C4-2B (cell line): Measurements from ENCODE around the gene ZNF398.

Experiments used
- CTCF ChIP-seq: fragments of 450-650 bp; conservative IDR thresholded peaks from 2 replicates; pipeline ENCODE4 v1.5.1; 2017; ENCODE audit warnings: mild to moderate bottlenecking
- ZFX ChIP-seq: fragments of 450-650 bp; IDR thresholded peaks from 2 replicates; pipeline ENCODE4 v1.6.1; 2017

GRCh38 chr7:149217570-149217969, 70.3 kb downstream of the ZNF398 start:
- TF ChIP-seq CTCF (no peak), ZFX (no peak)
